GM11168 (cell line): Measurements from ENCODE around the gene COL27A1.

Experiments
- in situ Hi-C: fragments of 300-500 bp; cut with MboI; formaldehyde crosslinking; loops from one replicate; pipeline ENCODE4 v1.12.0; 2022; ENCODE audit warnings: low sequenced_read_pairs; ENCODE audit not compliant: unreplicated experiment

COL27A1 gene

DNA sequence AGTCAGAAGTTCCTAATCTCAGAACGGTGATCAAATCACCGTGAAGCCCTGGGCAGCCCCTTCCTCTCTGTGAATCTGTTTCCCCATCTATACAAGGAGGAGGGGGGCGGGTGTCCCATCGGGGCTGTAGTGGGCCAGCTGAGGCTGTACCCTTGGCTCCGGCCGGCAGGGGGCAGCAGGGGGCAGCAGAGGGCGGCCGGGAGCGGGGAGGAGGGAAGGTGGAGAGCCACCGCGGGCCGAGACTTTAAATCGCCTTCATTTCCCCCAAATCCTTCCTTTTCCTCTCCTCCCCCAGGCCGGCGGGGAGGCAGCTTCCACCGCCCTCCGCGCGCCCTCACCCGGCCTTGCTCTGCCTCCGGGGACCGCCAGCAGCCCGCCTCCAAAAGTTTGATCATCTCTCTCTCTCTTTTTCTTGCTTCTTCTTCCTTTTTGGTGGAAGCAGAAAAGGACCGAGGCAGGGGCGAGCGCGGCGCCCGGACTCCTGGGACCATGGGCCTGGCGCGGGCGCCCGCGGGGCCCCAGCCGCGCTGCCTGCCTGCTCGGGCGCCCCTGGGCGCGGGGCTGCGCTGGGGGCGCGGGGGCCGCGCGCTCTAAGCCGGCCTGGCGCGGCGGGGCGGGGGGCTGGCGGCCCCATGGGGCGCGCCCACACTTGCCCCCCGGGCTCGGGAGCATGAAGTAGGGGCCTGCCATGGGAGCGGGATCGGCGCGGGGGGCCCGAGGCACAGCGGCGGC is at the start of gene COL27A1:
Gene COL27A1, plus strand, starts transcription at position 275 of the 732 bp plus-strand sequence. Its CDS starts 414 bp downstream, at position 689.
- in situ Hi-C loops, result loop anchor here (10.0 kb wide), 1 partner anchor 139 kb away; no protein-coding TSS in a partner anchor

DNA sequence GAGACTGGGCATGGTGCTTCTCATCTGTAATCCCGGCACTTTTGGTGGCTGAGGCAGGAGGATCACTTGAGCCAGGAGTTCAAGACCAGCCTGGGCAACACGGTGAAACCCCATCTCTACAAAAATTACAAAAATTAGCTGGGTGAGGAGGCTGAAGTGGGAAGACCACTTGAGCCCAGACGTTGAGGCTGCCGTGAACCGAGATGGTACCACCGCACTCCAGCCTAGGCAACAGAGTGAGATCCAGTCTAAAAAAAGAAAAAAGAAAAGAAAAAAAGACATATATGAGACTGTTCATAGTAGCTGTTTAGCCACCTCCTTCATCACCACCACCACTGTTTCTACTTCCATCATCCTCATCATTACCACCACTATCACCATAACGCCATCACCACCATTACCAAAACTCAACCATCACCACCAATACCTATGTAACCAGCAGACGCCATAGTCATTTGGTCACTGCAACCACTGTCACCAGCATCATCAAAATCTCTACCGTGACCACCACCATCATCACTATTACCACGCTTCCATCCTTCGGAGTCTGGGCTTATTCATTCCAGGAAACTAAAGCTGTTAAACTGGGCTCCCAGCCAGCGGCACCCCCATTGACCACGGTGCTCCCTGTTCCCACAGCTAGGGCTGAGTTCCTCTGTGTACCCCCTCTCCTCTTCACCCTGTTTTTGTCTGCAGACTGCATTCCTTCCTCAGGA is 47.9 kb upstream of the COL27A1 start:
- in situ Hi-C loops, result no loop called here

DNA sequence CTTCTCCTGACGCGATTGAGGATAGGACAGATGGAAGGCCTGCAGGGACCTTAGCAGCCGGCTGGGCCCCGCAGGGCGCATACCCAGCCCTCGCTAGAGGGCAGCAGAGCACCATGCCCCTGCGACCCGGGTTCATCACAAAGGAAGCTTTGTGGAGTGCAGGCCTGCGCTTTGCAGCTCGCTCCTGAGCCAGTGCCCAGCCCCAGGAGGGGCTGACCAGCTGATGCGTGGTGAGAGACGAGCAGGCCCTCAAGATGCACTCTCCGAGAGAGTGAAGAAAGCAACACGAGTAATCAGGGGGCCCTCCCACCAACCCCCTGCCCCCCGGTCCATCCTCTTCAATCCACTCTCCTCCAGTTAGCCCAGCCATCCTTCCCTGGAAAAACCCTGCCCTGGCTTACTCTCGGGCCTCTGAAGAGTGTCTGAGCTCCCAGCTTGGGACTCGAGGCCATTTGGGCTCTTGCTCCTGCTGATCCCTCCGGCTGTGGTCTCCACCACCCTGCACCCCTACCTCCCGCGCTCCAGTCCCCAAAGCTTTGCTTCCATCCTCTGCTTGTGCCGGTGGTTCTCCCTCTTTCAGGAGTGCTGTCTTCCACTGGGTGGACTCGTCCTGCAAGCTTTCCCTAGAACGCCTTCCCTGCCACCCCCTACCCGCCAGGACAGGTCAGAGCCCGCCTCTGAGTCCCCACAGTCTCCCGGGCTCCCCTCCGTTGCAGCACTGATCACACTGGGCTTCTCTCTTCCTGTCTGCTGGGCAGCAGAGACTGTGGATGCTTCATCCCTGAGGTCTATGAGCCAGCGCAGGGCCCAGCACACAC is 47.1 kb upstream of the COL27A1 start:
- in situ Hi-C loops, result no loop called here

DNA sequence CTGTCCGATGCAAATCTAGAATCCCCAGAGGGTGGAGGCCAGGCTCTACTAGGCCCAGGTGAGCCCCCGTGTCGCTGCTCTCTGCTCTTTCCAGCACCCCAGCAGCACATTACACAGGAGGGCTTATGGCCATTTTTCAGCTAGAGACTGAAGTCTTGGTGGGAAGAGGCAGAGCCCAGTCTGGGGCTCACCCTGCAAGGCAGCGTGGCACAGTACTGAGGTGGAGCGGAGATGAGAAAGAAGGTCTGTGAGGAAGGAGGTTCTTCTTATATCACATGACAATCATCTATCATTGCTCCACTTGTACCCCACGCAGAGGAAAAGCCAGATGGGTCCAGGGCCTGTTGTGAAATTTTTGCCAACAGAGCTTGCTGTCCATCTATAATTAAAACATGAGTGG is 46.2 kb upstream of the COL27A1 start:
- in situ Hi-C loops, result no loop called here

DNA sequence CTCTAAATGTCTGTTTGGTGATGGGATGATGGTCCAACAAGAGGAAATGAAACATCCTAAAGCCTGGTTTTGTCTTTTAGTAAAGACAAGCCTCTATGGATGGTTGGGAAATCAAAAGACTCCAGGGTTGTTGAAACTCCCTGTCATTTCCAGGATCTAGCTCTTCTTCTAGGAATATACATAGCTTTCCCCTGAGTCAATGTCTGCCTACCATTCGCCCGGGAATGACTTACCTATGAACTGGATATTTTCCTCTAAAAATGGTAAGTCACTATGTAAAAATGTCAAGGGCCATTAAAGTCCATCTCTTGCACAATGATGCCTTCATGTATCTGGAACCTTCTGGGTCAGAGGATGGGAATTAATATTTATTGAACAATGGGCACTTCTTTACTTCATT is 45.2 kb upstream of the COL27A1 start:
- in situ Hi-C loops, result no loop called here

DNA sequence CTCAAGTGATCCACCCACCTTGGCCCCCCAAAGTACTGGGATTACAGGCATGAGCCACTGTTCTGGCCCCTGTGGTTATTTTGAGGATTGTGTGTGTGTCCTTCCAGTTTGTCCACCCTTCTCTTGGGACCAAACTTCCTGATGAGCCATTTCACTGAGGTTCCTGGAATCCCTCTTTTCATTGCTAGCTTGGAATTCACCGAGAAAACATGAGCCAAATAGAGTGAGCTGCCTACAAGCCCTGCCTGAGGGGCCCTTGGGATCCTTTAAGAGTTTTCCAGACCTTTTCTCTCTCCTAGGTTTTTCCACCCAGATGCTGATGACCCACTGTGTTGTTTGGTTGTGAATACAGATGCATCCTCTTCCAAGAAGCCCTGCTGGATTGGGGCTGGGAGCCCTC is 43.0 kb upstream of the COL27A1 start:
- in situ Hi-C loops, result no loop called here

DNA sequence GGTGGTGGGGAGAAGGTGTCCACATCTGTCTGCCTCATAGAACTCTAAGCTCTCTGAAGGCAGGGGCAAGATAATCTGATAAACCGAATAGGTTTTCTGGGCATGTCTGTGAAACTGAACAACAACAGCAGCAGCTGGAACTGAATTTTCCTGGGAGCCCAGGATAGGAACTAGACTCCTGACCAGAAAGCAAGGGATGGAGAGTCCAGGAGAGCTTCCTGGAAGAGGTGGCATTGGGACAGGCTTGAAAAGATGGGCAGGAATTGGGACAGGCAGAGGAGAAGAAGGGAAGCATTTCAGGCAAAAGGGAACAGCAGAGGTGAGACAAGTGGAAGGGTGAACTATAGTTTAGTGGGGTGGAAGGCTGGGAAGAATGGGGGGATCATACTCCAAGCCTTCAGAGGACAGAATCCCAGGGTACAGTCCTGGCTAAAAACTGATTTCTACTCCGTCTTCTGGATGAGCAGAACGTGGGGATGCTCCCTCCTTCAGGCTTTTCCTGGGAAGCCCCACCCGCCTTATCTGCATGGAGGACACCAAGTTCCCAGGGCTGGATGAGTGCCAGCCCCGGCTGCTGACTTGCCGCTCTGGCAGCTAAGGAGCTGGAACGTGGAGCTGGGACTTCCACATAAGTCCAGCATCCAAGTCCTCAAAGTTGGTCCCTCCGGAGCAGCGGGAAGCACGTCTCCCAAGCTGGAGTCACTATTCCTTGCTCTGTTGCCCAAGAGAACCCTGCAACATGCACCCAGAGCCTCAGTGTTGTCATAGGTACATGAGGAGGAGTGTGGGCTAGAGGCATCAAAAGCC is 42.4 kb upstream of the COL27A1 start:
- in situ Hi-C loops, result no loop called here

DNA sequence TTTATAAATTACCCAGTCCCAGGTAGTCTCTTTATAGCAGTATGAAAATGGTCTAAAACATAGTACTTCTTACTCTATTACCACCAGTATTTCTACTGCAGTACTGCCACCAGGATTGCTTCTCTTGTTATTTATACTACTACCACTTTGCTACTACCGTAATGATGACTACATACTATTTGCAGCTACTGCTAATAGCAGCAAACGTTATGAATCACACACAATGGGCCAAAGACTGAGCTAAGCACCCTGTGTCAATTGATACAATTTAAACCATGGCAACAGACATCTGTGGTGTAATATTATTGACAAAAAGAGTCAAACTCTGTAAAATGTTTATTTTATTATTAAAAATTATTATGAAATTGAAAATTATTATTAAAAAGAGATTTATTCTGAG is 41.0 kb upstream of the COL27A1 start:
- in situ Hi-C loops, result no loop called here

DNA sequence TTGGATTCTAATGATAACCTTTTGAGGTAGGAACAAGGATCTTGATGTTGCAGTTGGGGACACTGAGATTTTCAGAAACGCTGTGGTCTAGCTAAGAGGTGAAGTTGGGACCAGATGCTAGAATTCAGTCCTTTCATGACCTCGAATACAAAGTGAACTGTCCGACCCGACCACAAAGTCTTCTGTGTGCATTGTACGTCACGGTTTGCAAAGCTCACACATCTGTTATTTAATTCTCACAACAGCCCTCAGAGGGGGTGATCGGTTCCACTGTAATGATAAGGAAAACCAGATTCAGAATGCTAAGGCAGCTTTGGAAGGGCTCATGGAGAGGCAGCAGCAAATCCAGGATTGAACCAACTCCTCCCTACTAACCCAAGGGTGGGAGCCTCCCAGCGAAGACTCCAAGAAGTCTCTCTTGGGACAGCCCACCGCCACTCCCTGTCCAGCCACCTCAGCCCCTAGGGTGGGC is 39.6 kb upstream of the COL27A1 start:
- in situ Hi-C loops, result no loop called here

DNA sequence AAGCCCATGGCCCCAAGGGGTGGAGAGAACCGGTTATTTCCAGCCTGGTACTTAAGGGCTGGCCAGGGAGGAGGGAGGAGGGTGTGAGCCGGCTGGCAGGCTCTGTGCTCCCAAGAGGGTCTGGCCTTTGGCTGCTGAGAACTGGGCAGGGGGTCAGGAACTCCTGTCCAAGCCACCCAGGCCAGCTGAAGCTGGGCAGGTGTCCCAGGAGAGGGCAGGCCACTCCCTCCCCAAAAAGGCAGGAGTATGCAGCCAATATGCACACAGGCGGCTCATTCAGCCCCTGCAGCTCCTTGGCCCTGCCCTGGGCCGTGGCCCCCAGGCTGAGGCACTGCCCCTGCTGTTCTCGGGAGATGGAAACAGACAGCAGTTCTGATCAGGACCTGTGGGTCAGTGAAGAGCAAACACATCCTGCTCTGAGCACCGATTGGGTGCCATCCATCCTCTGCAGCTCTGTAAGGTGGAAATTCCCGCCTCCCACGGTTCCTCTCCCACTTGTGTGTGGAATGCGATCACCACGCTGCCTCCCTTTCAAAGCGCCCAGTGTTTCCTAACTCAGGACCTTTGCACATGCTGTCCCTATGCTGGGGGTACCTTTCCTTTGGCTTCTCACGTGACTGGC is 39.1 kb upstream of the COL27A1 start:
- in situ Hi-C loops, result no loop called here

DNA sequence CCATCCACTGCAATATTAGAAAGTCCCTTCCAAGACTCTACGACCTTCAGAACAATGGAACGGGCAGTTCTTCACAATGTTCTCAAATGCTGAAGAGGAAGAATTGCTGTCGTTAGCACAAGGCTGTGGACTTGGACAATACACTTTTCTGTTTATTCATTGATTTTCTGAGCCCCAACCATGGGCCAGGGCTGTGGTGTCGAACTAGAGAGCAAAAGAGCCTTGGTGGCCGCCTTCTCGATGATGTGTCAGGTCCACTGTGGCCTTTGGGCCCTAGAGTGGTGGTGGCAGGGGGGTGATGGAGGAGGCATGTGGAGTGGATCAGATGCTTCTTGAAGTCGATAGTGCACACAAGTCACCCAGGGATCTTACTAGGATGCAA is 37.7 kb upstream of the COL27A1 start:
- in situ Hi-C loops, result no loop called here

DNA sequence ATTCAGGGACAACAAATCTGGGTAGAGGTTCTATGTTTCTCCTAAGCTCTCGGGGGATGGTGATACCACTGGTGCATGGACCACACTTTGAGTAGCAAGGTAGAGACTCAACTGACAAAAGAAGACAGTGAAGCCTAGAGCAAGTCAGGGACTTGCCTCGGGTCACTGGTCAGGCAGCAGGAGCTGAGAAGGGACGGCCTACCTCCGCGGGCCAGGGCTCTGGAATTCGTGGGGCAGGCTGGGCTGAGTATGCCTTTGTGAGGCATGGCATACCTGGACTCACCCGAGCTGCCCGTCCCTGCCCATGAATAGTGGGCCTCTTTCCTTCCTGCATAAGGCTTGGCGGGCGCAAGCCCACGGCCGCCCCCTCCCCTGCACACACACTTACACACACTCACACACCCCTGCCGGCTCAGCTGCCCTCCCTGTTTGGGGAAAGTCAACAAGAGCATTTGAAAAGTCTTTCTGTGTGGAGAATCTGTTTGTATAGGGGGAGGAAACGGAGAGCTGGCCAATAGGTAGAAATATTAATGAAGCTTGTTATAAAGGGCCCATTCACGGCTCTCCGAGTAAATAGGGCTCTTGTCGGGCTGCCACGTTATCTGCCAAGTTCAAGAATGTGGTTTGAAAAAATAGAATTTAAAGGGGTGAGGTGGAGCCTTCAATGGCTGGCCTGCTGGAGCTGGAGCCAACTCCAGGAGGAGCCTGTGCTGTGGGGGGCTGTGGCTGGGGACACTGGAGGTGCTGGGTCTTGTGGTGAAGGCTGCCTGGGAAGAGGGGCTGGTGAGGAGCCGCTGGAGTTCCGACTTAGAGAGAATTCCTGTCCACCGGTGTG is 37.1 kb upstream of the COL27A1 start:
- in situ Hi-C loops, result no loop called here

DNA sequence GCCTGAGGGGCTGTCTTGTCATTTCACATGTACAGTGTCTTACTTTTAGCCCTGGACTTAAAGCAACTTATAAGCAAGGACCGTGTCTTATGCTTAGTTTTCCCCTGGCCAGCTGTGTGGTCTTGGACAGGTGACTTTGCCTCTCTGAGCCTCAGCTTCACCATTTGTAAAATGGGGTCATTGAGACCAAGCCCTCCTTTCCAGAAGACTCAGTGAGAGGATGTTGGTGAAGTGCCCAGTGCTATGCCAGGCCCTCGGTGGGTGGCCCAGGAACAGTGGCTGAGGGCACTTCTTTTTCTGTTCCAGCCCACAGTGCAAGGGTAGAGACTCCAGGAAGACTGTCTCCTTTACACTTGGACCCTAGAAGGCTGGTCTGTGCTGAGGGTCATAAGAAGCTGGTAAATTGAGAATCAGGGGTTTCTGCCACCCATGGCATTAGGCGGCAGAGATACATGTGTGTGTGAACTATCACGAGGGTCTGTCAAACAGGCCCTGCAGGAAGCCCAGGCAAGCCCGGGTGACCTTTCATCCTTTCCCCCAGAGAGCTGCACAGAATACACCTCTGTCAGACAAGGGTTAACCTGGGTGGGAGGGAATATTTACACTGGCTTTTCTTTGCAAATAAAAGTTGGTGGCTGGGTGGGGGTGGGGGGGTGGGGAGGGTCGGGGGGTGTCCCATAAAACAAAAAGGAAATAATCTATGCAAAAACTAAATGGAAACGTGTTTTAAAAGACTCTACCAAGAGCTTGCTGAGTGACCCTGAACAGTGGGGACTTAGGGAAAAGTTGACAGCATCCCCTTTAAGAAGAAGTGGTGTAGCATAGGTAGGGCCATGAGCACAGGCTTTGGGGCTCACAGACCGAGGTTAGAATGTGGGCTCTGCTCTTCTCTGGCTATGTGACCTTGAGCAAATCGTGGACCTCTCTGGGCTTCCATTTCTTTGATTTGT is 35.8 kb upstream of the COL27A1 start:
- in situ Hi-C loops, result no loop called here

DNA sequence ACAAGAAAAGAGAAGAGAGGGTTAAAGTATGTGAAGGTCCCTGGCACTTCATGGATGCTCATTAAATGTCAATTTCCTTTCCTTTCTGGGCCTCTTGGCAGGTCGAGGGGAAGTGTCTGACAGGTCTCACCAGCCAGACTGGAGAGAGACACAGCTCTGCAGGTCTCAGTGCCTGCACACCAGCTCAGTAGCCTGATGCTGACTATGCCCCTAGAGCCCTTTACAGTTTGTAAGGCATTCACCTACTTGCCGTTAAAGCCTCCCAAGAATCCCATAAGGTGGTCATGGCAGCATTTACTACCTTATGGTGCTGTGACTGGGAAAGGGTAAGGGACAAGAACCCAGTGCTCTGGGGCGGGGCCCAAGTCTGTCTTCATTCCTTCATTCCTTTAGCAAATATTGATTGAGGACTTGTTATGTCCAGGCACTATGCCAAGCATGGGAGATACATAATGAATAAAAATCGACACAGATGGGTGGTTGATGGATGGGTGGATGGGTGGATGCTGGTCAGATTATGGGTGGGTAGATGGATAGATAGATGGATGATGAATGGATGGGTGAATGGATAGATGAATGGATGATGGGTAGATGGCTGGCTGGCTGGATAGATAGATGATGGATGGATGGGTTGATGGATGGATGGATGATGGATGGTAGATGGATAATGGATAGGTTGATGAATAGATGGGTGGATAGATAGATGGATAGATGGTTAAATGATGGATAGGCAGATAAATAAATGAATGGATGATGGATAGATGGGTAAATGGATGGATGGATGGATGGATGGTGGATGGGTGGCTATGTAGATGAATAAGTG is 34.9 kb upstream of the COL27A1 start:
- in situ Hi-C loops, result no loop called here

DNA sequence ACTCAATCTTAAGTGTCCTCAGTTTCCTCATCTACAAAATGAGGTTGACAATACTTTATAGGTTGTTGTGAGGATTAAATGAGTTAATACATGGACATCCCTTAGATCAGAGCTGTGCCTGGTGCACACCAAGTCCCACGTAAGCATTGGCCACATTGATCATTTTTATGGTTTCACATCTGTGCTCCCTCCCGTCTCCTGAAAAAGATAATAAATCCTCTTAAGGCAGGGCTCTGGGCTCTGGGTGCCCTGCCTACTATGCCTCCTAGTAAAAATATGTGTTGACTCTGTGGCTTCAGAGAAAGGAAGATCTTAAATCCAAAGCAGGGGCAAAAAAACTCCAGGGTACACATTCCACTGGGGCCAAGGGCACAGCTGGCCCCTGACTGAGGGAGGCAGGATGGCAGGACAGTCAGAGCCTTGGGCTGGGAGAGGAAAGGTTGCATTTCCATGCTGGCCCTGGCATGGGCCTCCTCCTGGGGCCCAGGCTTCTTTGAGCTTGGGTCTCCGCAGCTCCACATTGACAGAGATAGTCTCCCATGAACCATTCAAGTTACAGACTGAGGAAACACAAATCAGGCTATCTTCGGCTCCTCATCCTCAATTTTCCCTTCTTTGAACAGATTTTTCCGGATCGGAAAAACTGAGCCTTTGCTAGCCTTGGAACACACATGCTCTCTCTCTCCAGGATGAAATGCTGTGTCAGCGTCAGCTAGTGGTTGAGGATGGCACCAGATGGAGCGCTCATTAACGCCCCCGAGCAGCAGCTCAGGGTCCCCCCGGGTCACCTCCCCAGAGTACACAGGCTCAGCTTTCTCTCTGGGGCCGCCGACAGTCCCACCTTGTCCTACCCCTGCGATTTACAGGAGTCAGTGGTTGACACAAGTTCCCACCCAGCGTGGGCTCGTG is 33.9 kb upstream of the COL27A1 start:
- in situ Hi-C loops, result no loop called here
